H9 (cell line): Measurements from ENCODE around the gene RBM25. TPM values are rescaled to one million over a fixed set of nuclear protein-coding genes. Genes with fewer than 3 reads are reported as not detected.

Experiments used
- DNase-seq: peaks from one replicate; pipeline ENCODE4 v3.0.0-alpha.2; 2017
- H2AFZ ChIP-seq: one replicate; pipeline ENCODE4 v1.6.1; 2013; ENCODE audit warnings: mild to moderate bottlenecking, low read length, control low read depth, moderate library complexity
- H2AK5ac ChIP-seq: 2 replicates; pipeline ENCODE4 v1.6.1; 2013; ENCODE audit warnings: low read length, control low read depth, mixed read lengths; ENCODE audit not compliant: insufficient read length
- H2BK120ac ChIP-seq: one replicate; pipeline ENCODE4 v1.6.1; 2013; ENCODE audit warnings: low read depth, mild to moderate bottlenecking, low read length, control low read depth, inconsistent platforms; ENCODE audit not compliant: poor library complexity, severe bottlenecking
- H2BK12ac ChIP-seq: 2 replicates; pipeline ENCODE4 v1.6.1; 2013; ENCODE audit warnings: low read length, control low read depth, mixed read lengths, low read depth; ENCODE audit not compliant: insufficient read length
- H2BK15ac ChIP-seq: 2 replicates; pipeline ENCODE4 v1.6.1; 2013; ENCODE audit warnings: low read depth, low read length, control low read depth
- H2BK20ac ChIP-seq: one replicate; pipeline ENCODE4 v1.6.1; 2013; ENCODE audit warnings: low read depth, mild to moderate bottlenecking, low read length, control low read depth, inconsistent platforms; ENCODE audit not compliant: poor library complexity, severe bottlenecking
- H2BK5ac ChIP-seq: 2 replicates; pipeline ENCODE4 v1.6.1; 2013; ENCODE audit warnings: low read length, control low read depth, mixed read lengths; ENCODE audit not compliant: insufficient read length
- H3K14ac ChIP-seq: 2 replicates; pipeline ENCODE4 v1.6.1; 2013; ENCODE audit warnings: low read length, control low read depth; ENCODE audit not compliant: insufficient read depth
- H3K18ac ChIP-seq: 2 replicates; pipeline ENCODE4 v1.6.1; 2013; ENCODE audit warnings: low read depth, mild to moderate bottlenecking, mixed read lengths, low read length, control low read depth; ENCODE audit not compliant: insufficient read length
- H3K23ac ChIP-seq: 2 replicates; pipeline ENCODE4 v1.6.1; 2013; ENCODE audit warnings: low read length, control low read depth, mixed read lengths, low read depth; ENCODE audit not compliant: insufficient read length
- H3K23me2 ChIP-seq: 2 replicates; pipeline ENCODE4 v1.6.1; 2013; ENCODE audit warnings: low read depth, mild to moderate bottlenecking, mixed read lengths, low read length, control low read depth; ENCODE audit not compliant: insufficient read length, poor library complexity, severe bottlenecking
- H3K27ac ChIP-seq: 2 replicates; pipeline ENCODE4 v1.5.1; 2013; ENCODE audit warnings: low read length, control low read depth, mixed read lengths, low read depth; ENCODE audit not compliant: insufficient read length
- H3K27me3 ChIP-seq: 2 replicates; pipeline ENCODE4 v1.6.1; 2013; ENCODE audit warnings: low read length, control low read depth, inconsistent platforms; ENCODE audit not compliant: insufficient read depth
- H3K4ac ChIP-seq: 2 replicates; pipeline ENCODE4 v1.6.1; 2013; ENCODE audit warnings: low read depth, mild to moderate bottlenecking, control low read depth, inconsistent platforms, low read length, moderate library complexity
- H3K4me1 ChIP-seq: 2 replicates; pipeline ENCODE4 v1.6.1; 2013; ENCODE audit warnings: low read length, control low read depth, inconsistent platforms; ENCODE audit not compliant: insufficient read depth
- H3K4me2 ChIP-seq: 2 replicates; pipeline ENCODE4 v1.6.1; 2013; ENCODE audit warnings: low read length, control low read depth, mixed read lengths; ENCODE audit not compliant: insufficient read length, insufficient read depth
- H3K56ac ChIP-seq: 2 replicates; pipeline ENCODE4 v1.6.1; 2013; ENCODE audit warnings: low read depth, mild to moderate bottlenecking, mixed read lengths, low read length, control low read depth; ENCODE audit not compliant: insufficient read length
- H3K79me1 ChIP-seq: 2 replicates; pipeline ENCODE4 v1.6.1; 2013; ENCODE audit warnings: low read depth, mild to moderate bottlenecking, moderate library complexity, low read length, control low read depth, inconsistent platforms; ENCODE audit not compliant: insufficient read depth, poor library complexity, severe bottlenecking
- H3K79me2 ChIP-seq: 2 replicates; pipeline ENCODE4 v1.6.1; 2013; ENCODE audit warnings: low read length, control low read depth, inconsistent platforms; ENCODE audit not compliant: insufficient read depth
- H3K9ac ChIP-seq: 2 replicates; pipeline ENCODE4 v1.6.1; 2013; ENCODE audit warnings: low read length, control low read depth, mixed read lengths; ENCODE audit not compliant: insufficient read length; ENCODE audit errors: extremely low read depth
- H3K9me3 ChIP-seq: one replicate; pipeline ENCODE4 v1.6.1; 2013; ENCODE audit warnings: low read depth, low read length, inconsistent platforms; ENCODE audit not compliant: control insufficient read depth
- H3T11ph ChIP-seq: one replicate; pipeline ENCODE4 v1.6.1; 2013; ENCODE audit warnings: mild to moderate bottlenecking, low read length, control low read depth, inconsistent platforms
- H4K20me1 ChIP-seq: one replicate; pipeline ENCODE4 v1.6.1; 2013; ENCODE audit not compliant: control insufficient read depth, insufficient read length, insufficient read depth
- H4K5ac ChIP-seq: 2 replicates; pipeline ENCODE4 v1.6.1; 2013; ENCODE audit warnings: low read depth, mild to moderate bottlenecking, mixed read lengths, low read length, control low read depth; ENCODE audit not compliant: insufficient read length
- H4K8ac ChIP-seq: replicated peaks from 2 replicates; pipeline ENCODE4 v1.6.1; 2013; ENCODE audit warnings: low read length, control low read depth, mixed read lengths, low read depth; ENCODE audit not compliant: insufficient read length
- H4K91ac ChIP-seq: 2 replicates; pipeline ENCODE4 v1.6.1; 2013; ENCODE audit warnings: low read depth, mild to moderate bottlenecking, moderate library complexity, mixed read lengths, low read length, control low read depth; ENCODE audit not compliant: insufficient read length
- H3K27ac Mint-ChIP-seq, 3 experiments: 2 replicates in 2 of 3; 3 replicates in 1 of 3; pipeline ENCODE4 v1.8.0; 2020 to 2021; ENCODE audit warnings: mixed read lengths in 3 of 3, mild to moderate bottlenecking in 1 of 3, moderate library complexity in 1 of 3
- H3K27me3 Mint-ChIP-seq: 2 replicates; pipeline ENCODE4 v1.8.0; 2021; ENCODE audit warnings: low read depth, mild to moderate bottlenecking, moderate library complexity, mixed read lengths
- H3K36me3 Mint-ChIP-seq, 3 experiments: 2 replicates in 2 of 3; 3 replicates in 1 of 3; pipeline ENCODE4 v1.8.0; 2020 to 2021; ENCODE audit warnings: low read depth in 3 of 3, mixed read lengths in 3 of 3; ENCODE audit not compliant: insufficient read depth in 1 of 3
- H3K4me1 Mint-ChIP-seq, 2 experiments: 2 replicates each; pipeline ENCODE4 v1.8.0; 2020; ENCODE audit warnings: mixed read lengths in 2 of 2
- H3K4me3 Mint-ChIP-seq, 2 experiments: 2 replicates in 1 of 2; 3 replicates in 1 of 2; pipeline ENCODE4 v1.8.0; 2020 to 2021; ENCODE audit warnings: mild to moderate bottlenecking in 2 of 2, mixed read lengths in 2 of 2, moderate library complexity in 1 of 2
- H3K9me3 Mint-ChIP-seq, 2 experiments: 2 replicates in 1 of 2; 3 replicates in 1 of 2; pipeline ENCODE4 v1.8.0; 2020; ENCODE audit warnings: mild to moderate bottlenecking in 2 of 2, mixed read lengths in 2 of 2, moderate library complexity in 1 of 2
- CTCF ChIP-seq: fragments of 200-600 bp; sonication (generic); conservative IDR thresholded peaks from 3 replicates; pipeline ENCODE4 v1.8.0; 2021; ENCODE audit warnings: antibody characterized with exemption, mild to moderate bottlenecking
- WGBS: extraction: QIAGEN DNeasy Blood & Tissue Kit; methylation state at CpG from one replicate; pipeline ENCODE4 v1.1.7; 2013; ENCODE audit warnings: missing lambda C conversion rate, low lambda C conversion rate, mixed read lengths; ENCODE audit not compliant: insufficient read length; ENCODE audit errors: extremely low coverage; 5-methylcytosine and 5-hydroxymethylcytosine counted together
- total RNA-seq: library from RNA; stranded (reverse); gene quantifications from 2 replicates; pipeline ENCODE4 v1.2.1, GENCODE V29; 2021

The RBM25 gene
- total RNA-seq, 1 experiment from 2014 or later, result 138 TPM

DNA sequence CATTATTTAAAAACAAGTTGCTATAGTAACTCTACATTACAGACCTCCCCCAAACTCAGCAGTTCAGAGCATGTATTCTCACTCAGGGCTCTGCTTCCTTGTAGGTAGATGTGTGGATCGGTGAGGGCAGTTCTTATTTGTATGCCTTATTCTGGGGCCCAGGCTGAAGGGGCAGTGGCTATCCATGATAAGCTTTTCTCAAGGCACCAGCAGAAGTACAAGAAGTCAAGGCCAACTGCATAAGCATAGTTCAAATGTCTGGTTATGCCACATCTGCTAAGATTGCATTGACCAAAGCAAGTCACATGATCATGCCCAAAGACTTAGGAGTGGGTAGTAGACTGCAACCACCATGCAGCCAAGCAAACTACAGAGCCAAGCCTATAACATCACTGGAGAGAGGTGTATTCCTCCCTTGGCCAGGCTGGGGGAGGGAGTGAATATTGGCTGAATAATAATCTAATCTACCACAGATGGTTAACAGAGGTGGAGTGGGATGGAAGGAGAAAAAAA, 82.5 kb downstream of the RBM25 start:
- H3K36me3 Mint-ChIP-seq, result peaks cover 6 to 13% (median 7%) of the 10 kb centered on the region in 3 experiments; a peak in 5 of 7 replicates

More for the DNA sequence above, 82.5 kb downstream of the RBM25 start:
- Histone ChIP-seq H4K5ac (no peak overlapping the region), H3K23ac (no peak overlapping the region), H2AK5ac (no peak overlapping the region), H3T11ph (no peak overlapping the region), H2BK20ac (no peak overlapping the region), H3K14ac (no peak overlapping the region), H3K27me3 (no peaks in the 10 kb centered on the region), H4K8ac (no peak overlapping the region), H3K56ac (no peak overlapping the region), H3K23me2 (peaks cover 11% of the 10 kb centered on the region), H2BK15ac (no peak overlapping the region), H3K9ac (no peak overlapping the region), H3K27ac (no peak overlapping the region), H3K4ac (no peak overlapping the region), H3K79me1 (peaks cover 7% of the 10 kb centered on the region), H3K9me3 (no peaks in the 10 kb centered on the region), H2BK12ac (no peak overlapping the region), H2BK120ac (no peak overlapping the region), H2BK5ac (no peak overlapping the region), H3K18ac (no peak overlapping the region), H3K4me2 (no peak overlapping the region), H4K20me1 (no peaks in the 10 kb centered on the region), H3K79me2 (peaks cover 1% of the 10 kb centered on the region; the same call in 1 of the 2 replicates), H4K91ac (no peak overlapping the region), H2AFZ (no peak overlapping the region), H3K4me1 (no peaks in the 10 kb centered on the region; the same call in 1 of the 2 replicates)
- no peak for TF ChIP-seq CTCF
- Mint-ChIP-seq H3K4me1 (peaks cover 14 to 22% of the 10 kb centered on the region in 2 experiments), H3K27me3 (no peaks in the 10 kb centered on the region; the same call in 1 of the 2 replicates), H3K4me3 (no peak overlapping the region), H3K9me3 (no peaks in the 10 kb centered on the region), H3K27ac (no peak overlapping the region; a peak in 1 of 7 replicates)
- no peak for DNase-seq
- no CpG with 5 or more reads among the region's 1 CpG for WGBS
